Hepatocyte (in vitro differentiated cells): ENCODE data around the gene CNTN4.

Experiments used
- EZH2 ChIP-seq: fragments of 200-600 bp; sonication (generic); IDR thresholded peaks from 2 replicates; pipeline ENCODE4 v1.6.1; 2016; ENCODE audit warnings: antibody characterized with exemption, mild to moderate bottlenecking, borderline replicate concordance
- TF ChIP-seq, protein P1 (sequence below): fragments of 200-600 bp; sonication (generic); IDR thresholded peaks from 2 replicates; pipeline ENCODE4 v1.5.1; 2016; ENCODE audit warnings: antibody characterized with exemption, mild to moderate bottlenecking; ENCODE audit not compliant: poor library complexity

DNA sequence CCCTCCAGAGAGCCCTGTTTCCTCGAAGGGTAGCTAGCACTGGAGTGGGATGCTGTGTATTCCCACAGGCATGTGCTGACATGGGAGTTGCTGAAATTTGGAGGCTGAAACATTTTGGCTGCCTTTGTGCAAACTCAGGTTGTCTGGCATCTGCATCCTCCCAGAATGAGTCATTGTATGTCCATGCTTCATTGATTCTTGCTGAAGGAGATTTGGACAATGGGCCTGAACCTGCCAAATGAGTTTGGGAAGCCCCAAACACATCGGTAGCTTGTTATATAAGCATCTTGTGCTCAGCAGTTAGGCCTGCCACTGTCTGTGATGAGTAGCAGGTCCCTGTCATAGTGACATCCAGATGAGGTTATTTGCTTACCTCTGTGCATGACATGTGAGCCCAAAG is 851.5 kb downstream of the CNTN4 start:
- TF ChIP-seq, protein P1, sequence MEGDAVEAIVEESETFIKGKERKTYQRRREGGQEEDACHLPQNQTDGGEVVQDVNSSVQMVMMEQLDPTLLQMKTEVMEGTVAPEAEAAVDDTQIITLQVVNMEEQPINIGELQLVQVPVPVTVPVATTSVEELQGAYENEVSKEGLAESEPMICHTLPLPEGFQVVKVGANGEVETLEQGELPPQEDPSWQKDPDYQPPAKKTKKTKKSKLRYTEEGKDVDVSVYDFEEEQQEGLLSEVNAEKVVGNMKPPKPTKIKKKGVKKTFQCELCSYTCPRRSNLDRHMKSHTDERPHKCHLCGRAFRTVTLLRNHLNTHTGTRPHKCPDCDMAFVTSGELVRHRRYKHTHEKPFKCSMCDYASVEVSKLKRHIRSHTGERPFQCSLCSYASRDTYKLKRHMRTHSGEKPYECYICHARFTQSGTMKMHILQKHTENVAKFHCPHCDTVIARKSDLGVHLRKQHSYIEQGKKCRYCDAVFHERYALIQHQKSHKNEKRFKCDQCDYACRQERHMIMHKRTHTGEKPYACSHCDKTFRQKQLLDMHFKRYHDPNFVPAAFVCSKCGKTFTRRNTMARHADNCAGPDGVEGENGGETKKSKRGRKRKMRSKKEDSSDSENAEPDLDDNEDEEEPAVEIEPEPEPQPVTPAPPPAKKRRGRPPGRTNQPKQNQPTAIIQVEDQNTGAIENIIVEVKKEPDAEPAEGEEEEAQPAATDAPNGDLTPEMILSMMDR, result no peak
- no peak for TF ChIP-seq EZH2
